HFFc6 (cell line): ENCODE results near the gene MICA. TPM values are rescaled to one million over a fixed set of nuclear protein-coding genes. Genes with fewer than 3 reads are reported as not detected.
"Not testable (repeated sequence)": the region's sequence is repeated elsewhere in the genome, so short reads cannot be mapped to it uniquely, and the experiment has no call there.

Source experiments
- DNase-seq: peaks from one replicate; pipeline ENCODE4 v3.0.0-alpha.2; 2018
- H3K27ac Mint-ChIP-seq: 2 replicates; pipeline ENCODE4 v1.8.0; 2020; ENCODE audit warnings: mild to moderate bottlenecking, mixed read lengths
- H3K27me3 Mint-ChIP-seq: 2 replicates; pipeline ENCODE4 v1.8.0; 2021; ENCODE audit warnings: mild to moderate bottlenecking, moderate library complexity, mixed read lengths; ENCODE audit not compliant: insufficient read depth
- H3K36me3 Mint-ChIP-seq: 2 replicates; pipeline ENCODE4 v1.8.0; 2021; ENCODE audit warnings: low read depth, mixed read lengths
- H3K4me1 Mint-ChIP-seq: 2 replicates; pipeline ENCODE4 v1.8.0; 2020; ENCODE audit warnings: low read depth, mixed read lengths
- H3K4me3 Mint-ChIP-seq: 2 replicates; pipeline ENCODE4 v1.8.0; 2020; ENCODE audit warnings: mild to moderate bottlenecking, moderate library complexity, mixed read lengths
- H3K9me3 Mint-ChIP-seq: 2 replicates; pipeline ENCODE4 v1.8.0; 2020; ENCODE audit warnings: mild to moderate bottlenecking, mixed read lengths
- total RNA-seq, 6 experiments: library from RNA; stranded (reverse); fragmentation: NEBNext Ultra II Directional; extraction: Animal tissue kit (Norgen Biotek cat#: 25700); gene quantifications; 2 replicates in 1 of 6; 3 replicates in 5 of 6; pipeline ENCODE4 v1.2.3, GENCODE V29; 2021
- TF ChIP-seq, protein P1 (sequence below): fragments of 200-600 bp; sonication (generic); IDR thresholded peaks from 2 replicates; pipeline ENCODE4 v1.5.0; 2021; ENCODE audit warnings: antibody characterized with exemption, mild to moderate bottlenecking

Gene MICA
- total RNA-seq, 6 experiments from 2014 or later: 14.7 to 24.0 (median 17.7) TPM

DNA sequence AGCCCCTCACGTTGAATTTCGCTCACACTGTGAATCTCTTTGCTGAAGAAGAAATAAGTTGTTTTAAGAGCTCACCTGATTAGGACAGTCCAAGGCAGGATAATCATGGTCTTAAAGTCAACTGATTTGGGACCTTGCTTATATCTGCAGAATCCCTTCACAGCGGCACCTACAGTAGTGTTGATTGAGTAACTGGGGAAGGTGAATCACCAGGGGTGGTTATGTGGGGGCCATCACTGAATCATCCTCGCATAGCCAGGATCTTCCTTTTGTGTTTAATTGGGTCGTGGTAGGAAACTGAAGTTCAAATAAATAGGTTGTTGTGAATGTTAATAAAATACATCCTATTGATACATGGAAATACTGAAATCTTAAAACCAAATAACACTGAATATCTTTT is 20.2 kb upstream of the MICA start:
- Mint-ChIP-seq H3K36me3 (no peaks in the 10 kb centered on the region), H3K27me3 (peaks cover 40% of the 10 kb centered on the region), H3K27ac (no peak overlapping the region), H3K4me1 (peaks cover 7% of the 10 kb centered on the region; the same call in 1 of the 2 replicates), H3K9me3 (no peaks in the 10 kb centered on the region), H3K4me3 (no peak overlapping the region)
- TF ChIP-seq, protein P1, sequence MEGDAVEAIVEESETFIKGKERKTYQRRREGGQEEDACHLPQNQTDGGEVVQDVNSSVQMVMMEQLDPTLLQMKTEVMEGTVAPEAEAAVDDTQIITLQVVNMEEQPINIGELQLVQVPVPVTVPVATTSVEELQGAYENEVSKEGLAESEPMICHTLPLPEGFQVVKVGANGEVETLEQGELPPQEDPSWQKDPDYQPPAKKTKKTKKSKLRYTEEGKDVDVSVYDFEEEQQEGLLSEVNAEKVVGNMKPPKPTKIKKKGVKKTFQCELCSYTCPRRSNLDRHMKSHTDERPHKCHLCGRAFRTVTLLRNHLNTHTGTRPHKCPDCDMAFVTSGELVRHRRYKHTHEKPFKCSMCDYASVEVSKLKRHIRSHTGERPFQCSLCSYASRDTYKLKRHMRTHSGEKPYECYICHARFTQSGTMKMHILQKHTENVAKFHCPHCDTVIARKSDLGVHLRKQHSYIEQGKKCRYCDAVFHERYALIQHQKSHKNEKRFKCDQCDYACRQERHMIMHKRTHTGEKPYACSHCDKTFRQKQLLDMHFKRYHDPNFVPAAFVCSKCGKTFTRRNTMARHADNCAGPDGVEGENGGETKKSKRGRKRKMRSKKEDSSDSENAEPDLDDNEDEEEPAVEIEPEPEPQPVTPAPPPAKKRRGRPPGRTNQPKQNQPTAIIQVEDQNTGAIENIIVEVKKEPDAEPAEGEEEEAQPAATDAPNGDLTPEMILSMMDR: no peak
- no peak for DNase-seq

DNA sequence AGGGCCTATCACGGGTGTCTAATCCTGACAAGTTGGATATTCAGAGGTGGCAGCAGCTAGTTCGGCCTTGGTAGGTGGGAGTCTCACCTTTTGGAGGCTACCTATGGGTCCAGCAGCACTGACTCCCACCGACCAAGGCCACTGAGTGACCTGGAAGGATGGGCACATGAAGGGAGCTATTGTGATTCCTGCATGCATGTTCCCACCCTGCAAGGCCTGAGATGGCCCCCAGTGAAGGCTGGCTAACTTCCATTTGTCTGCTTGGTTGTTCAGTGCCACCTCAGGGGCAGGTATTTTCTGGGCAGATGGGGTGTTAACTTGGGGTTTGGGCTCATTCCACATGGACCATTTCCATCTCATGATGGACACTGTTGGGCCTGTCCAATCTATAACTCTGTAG is 18.4 kb upstream of the MICA start:
- no peaks in the 10 kb centered on the region for H3K36me3 Mint-ChIP-seq

DNA sequence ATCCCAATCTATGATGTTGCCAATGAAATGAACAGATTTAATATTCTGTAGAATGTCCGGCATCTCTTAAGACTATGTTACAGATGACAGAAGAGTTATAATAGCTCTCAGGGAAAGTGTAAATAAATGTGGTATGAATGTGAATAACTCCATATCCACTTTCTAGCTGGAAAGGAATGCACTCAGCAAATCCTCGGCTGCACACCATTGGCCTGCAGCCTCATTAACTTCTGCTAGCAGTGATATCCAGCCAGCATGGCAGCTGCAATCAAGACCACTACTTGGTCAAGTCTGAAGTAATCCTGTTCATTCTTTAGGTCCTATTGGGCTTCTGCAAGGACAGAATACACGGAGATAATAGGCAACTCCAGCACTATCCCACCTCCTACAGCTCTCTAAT is 17.3 kb upstream of the MICA start:
- TF ChIP-seq, protein P1: no peak
- Mint-ChIP-seq H3K27ac (no peak overlapping the region), H3K9me3 (no peaks in the 10 kb centered on the region), H3K36me3 (no peaks in the 10 kb centered on the region), H3K4me1 (peaks cover 7% of the 10 kb centered on the region; the same call in 1 of the 2 replicates), H3K4me3 (no peak overlapping the region), H3K27me3 (peaks cover 28% of the 10 kb centered on the region)
- no peak for DNase-seq

More for the DNA sequence above, 18.4 kb upstream of the MICA start:
- Mint-ChIP-seq H3K9me3 (no peaks in the 10 kb centered on the region), H3K4me1 (peaks cover 7% of the 10 kb centered on the region; the same call in 1 of the 2 replicates), H3K4me3 (no peak overlapping the region), H3K27me3 (peaks cover 33% of the 10 kb centered on the region), H3K27ac (no peak overlapping the region)
- DNase-seq: no peak
- TF ChIP-seq, protein P1: no peak

DNA sequence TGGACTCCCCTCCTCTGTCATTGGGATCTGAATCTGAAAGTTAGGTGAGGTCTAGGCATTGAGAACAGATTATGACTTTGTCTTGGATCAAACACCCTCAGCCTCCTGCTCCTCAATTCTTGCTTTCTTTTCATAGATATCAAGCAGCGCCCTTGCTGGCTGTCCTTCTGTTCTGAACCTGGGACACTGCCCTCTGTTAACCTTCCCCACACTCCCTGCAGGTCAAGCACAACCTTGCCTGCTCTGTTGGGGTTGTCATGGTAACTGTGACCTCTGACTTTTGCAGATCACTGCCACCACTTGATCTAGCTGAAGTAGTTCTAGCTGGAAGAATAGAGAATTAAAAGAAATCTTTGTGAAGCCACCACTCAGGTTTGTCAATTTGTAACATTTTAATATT is 16.4 kb upstream of the MICA start:
- DNase-seq: no peak
- no peak overlapping the region for H3K4me3 Mint-ChIP-seq
- H3K36me3 Mint-ChIP-seq: no peaks in the 10 kb centered on the region
- peaks cover 24% of the 10 kb centered on the region for H3K27me3 Mint-ChIP-seq
- TF ChIP-seq, protein P1: no peak
- no peak overlapping the region for H3K27ac Mint-ChIP-seq
- H3K4me1 Mint-ChIP-seq: peaks cover 7% of the 10 kb centered on the region; the same call in 1 of the 2 replicates
- H3K9me3 Mint-ChIP-seq: no peaks in the 10 kb centered on the region

DNA sequence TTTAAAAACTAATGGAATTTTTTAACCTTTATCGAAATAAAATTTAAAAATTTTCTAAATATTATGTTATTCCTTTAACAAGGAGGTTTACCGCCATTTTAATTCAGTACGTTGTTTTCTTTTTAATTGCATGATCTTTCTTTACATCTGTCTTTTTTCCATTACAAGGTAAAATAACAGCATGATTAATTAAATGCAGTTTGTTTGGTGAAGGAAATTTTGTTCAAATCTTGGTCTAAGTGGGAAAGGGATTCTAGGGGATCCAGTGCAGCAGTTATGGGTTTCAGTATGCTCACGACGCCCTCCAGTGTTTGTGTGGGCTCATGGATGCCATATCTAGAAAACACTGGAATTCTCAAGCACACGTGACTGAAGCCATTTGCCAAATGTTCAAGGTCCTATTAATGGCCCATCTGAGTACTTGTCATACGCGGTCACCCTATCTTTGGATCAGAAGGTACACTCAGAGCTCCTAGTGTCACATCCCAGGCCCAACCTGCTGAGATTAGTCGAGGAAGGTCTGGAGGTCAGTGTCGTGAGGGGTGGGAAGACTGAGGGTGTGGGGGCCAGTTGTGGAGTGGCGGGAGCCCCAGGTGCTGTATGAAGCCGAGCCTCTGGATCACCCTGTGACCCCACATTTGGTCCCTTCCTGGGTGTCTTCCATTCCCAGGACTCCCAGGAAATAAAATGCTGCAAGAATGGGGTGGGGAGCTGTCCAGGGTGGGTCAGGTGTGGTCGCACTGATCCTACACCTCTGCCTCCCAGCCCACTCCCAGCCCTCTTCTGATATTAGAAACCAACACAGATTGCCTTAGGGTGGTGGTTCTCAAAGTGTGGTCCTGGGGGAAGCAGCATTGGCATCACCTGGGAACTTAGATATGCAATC is 14.2 kb upstream of the MICA start:
- not testable (repeated sequence) for DNase-seq, H3K9me3 Mint-ChIP-seq, H3K4me1 Mint-ChIP-seq, H3K4me3 Mint-ChIP-seq, H3K27ac Mint-ChIP-seq, H3K36me3 Mint-ChIP-seq
- H3K27me3 Mint-ChIP-seq: peaks cover 17% of the 10 kb centered on the region
- TF ChIP-seq, protein P1: peak; percentile 50

DNA sequence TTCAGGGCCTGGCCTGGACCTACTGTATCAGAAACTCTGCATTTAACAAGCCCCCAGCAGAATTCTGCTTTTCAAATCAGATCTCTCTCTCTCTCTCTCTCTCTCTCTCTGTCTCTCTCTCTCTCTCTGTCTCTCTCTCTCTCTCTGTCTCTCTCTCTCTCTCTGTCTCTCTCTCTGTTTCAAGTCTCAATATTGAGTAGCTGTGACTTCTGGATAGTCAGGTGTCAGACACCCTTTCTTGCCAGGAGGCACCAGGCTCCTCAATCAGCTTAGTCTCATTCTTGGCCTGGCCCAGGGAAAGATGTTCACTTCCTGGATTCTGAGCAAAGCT is 13.6 kb upstream of the MICA start:
- not testable (repeated sequence) for H3K4me3 Mint-ChIP-seq, H3K4me1 Mint-ChIP-seq, DNase-seq, H3K9me3 Mint-ChIP-seq, H3K36me3 Mint-ChIP-seq, H3K27ac Mint-ChIP-seq
- H3K27me3 Mint-ChIP-seq: peaks cover 13% of the 10 kb centered on the region
